Neural progenitor cell (in vitro differentiated cells): ENCODE measurements around the gene NLRP6.

Source experiments
- CTCF ChIP-seq: fragments of 200-600 bp; sonication (generic); IDR thresholded peaks from 2 replicates; pipeline ENCODE4 v1.5.1; 2017; ENCODE audit warnings: antibody characterized with exemption, mild to moderate bottlenecking
- EZH2 ChIP-seq: fragments of 200-600 bp; sonication (generic); IDR thresholded peaks from 2 replicates; pipeline ENCODE4 v1.6.1; 2017; ENCODE audit warnings: antibody characterized with exemption, mild to moderate bottlenecking, moderate library complexity

- TF ChIP-seq CTCF, result no peak
- no peak for TF ChIP-seq EZH2
Measured at GRCh38 chr11:256952-257737, 21.1 kb upstream of the NLRP6 start.
